WERI-Rb-1 (cell line): ENCODE results near the gene LILRA5.

ENCODE experiments used
- DNase-seq: peaks from one replicate; pipeline ENCODE4 v3.0.0-alpha.2; 2020
- H3K27ac ChIP-seq: fragments of 250-450 bp; sonication (Bioruptor Pico); 2 replicates; pipeline ENCODE4 v1.5.1; 2020; ENCODE audit warnings: mild to moderate bottlenecking, moderate library complexity
- H3K27me3 ChIP-seq: fragments of 250-450 bp; sonication (Bioruptor Pico); 2 replicates; pipeline ENCODE4 v1.5.1; 2021; ENCODE audit warnings: mild to moderate bottlenecking, low read depth, moderate library complexity; ENCODE audit not compliant: insufficient read depth, severe bottlenecking
- H3K36me3 ChIP-seq: fragments of 250-450 bp; sonication (Bioruptor Pico); 2 replicates; pipeline ENCODE4 v1.5.1; 2020; ENCODE audit warnings: mild to moderate bottlenecking, moderate library complexity
- H3K4me3 ChIP-seq: 2 replicates; pipeline ENCODE4 v1.5.1; 2011; ENCODE audit warnings: low read depth, mild to moderate bottlenecking, control low read depth, low read length
- H3K9me3 ChIP-seq: fragments of 250-450 bp; sonication (Bioruptor Pico); 2 replicates; pipeline ENCODE4 v1.5.1; 2021; ENCODE audit warnings: mild to moderate bottlenecking, moderate library complexity; ENCODE audit not compliant: severe bottlenecking
- TF ChIP-seq, protein P1 (sequence below): IDR thresholded peaks from 2 replicates; pipeline ENCODE4 v1.5.1; 2011; ENCODE audit warnings: low read depth, mild to moderate bottlenecking, control low read depth, inconsistent platforms, low read length

LILRA5 gene

DNA sequence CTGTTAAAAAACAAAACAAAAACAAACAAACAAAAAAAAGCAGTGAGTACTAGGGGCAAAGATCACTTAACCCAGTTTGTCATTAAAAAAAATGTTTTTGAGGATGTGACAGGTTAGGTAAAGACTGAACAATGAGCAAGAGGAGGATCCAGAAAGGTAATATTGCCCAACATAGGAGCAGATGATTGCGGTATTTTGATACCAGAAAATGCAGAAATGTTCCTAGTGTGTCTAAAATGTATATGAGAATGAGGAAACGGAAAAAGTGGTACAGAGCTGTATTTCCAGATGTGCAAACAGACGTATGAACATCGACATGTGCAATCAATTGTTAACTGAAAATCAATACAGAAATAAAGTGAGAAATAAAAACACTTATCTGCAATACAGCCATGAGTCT is 30.9 kb upstream of the LILRA5 start:
- H3K27me3 ChIP-seq = peaks cover 80% of the 10 kb centered on the region
- DNase-seq = no peak
- TF ChIP-seq, protein P1, sequence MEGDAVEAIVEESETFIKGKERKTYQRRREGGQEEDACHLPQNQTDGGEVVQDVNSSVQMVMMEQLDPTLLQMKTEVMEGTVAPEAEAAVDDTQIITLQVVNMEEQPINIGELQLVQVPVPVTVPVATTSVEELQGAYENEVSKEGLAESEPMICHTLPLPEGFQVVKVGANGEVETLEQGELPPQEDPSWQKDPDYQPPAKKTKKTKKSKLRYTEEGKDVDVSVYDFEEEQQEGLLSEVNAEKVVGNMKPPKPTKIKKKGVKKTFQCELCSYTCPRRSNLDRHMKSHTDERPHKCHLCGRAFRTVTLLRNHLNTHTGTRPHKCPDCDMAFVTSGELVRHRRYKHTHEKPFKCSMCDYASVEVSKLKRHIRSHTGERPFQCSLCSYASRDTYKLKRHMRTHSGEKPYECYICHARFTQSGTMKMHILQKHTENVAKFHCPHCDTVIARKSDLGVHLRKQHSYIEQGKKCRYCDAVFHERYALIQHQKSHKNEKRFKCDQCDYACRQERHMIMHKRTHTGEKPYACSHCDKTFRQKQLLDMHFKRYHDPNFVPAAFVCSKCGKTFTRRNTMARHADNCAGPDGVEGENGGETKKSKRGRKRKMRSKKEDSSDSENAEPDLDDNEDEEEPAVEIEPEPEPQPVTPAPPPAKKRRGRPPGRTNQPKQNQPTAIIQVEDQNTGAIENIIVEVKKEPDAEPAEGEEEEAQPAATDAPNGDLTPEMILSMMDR = no peak
- H3K9me3 ChIP-seq = no peaks in the 10 kb centered on the region
- no peak overlapping the region for H3K27ac ChIP-seq
- H3K36me3 ChIP-seq = no peaks in the 10 kb centered on the region
- H3K4me3 ChIP-seq = no peak overlapping the region

- Histone ChIP-seq H3K4me3 (no peak overlapping the region), H3K9me3 (no peaks in the 10 kb centered on the region), H3K27me3 (peaks cover 78% of the 10 kb centered on the region), H3K27ac (no peak overlapping the region), H3K36me3 (no peaks in the 10 kb centered on the region)
- DNase-seq = no peak
- TF ChIP-seq, protein P1 = no peak
These were observed 28.3 kb upstream of the LILRA5 start for GRCh38 chr19:54341295-54341694.

DNA sequence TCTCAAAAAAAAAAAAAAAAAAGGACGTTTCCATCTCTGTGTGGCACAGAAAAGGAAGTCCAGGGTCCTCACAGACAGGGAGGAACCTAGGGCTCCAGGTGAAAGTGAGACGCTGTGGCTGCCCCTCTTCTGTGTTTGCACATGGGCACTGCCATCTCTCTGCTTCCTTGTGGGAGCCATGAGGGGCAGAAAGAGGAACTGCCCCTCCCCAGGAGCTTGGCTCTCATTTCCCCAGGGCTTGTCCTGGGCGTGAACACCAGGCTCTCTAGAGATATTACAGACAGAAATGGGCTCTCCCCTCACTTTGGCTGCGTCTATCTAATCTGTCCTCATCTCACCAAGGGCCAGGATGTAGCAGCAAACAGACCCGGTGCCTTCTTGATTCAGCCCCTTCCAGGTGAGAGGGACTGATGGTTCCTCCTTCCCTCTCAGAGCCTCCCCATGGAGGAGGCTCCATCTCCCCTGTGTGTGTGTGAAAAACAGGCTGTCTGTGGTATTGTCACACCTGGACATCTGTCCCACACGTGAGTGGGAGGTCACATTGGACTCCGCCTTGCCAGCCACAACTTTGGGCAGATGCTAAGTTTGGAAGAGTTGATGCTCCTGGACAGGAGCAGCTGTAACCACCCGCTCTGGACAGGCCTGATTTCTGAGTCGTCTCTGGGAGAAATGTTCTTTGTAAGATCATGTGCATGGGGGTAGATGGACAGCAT is 26.8 kb upstream of the LILRA5 start:
- peaks cover 85% of the 10 kb centered on the region for H3K27me3 ChIP-seq
- TF ChIP-seq, protein P1 = no peak
- DNase-seq = no peak
- H3K27ac ChIP-seq = no peak overlapping the region
- H3K36me3 ChIP-seq = no peaks in the 10 kb centered on the region
- H3K4me3 ChIP-seq = no peak overlapping the region
- no peaks in the 10 kb centered on the region for H3K9me3 ChIP-seq

DNA sequence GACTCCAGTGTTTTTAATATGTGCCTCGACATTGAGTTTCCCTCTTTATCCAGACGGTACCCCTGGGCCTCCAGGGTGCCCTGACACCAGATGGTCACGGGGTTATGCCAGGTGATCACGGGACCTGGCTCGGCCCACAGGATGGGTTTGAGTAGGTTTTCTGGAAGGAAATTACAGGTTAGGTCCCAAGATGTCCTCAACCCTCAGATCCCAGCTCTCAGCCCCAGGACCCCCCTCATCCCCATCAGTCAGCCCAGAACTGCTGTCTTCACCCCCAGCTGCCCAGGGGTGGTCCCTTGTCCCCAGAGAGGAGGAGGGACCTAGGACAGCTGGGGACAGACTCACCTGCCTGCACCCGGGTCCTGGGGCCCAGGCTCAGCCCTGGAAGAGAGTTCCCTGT is 25.6 kb upstream of the LILRA5 start:
- no peaks in the 10 kb centered on the region for H3K36me3 ChIP-seq
- TF ChIP-seq, protein P1 = no peak
- H3K9me3 ChIP-seq = no peaks in the 10 kb centered on the region
- no peak for DNase-seq
- H3K4me3 ChIP-seq = no peak overlapping the region
- H3K27ac ChIP-seq = no peak overlapping the region
- H3K27me3 ChIP-seq = peaks cover 87% of the 10 kb centered on the region

GRCh38 chr19:54337858-54338230 is 24.9 kb upstream of the LILRA5 start:
- Histone ChIP-seq H3K27ac (no peak overlapping the region), H3K9me3 (no peaks in the 10 kb centered on the region), H3K4me3 (no peak overlapping the region), H3K36me3 (no peaks in the 10 kb centered on the region), H3K27me3 (peaks cover 89% of the 10 kb centered on the region)
- TF ChIP-seq, protein P1 = no peak
- DNase-seq = no peak
